Smooth muscle cell (in vitro differentiated cells): ENCODE measurements around the gene ZMYND11. TPM values are rescaled to one million over a fixed set of nuclear protein-coding genes. Genes with fewer than 3 reads are reported as not detected.

Experiments used
- DNase-seq: peaks from one replicate; lab custom pipeline; 2025; ENCODE audit not compliant: unreplicated experiment; lab: John Stamatoyannopoulos, UW
- H2AFZ ChIP-seq: fragments of 200-600 bp; sonication (generic); 2 replicates; pipeline ENCODE4 v1.6.0; 2016; ENCODE audit warnings: antibody characterized with exemption, low read depth, mild to moderate bottlenecking
- H3F3A ChIP-seq: fragments of 200-600 bp; sonication (generic); 2 replicates; pipeline ENCODE4 v1.6.0; 2017; ENCODE audit warnings: antibody characterized with exemption, low read depth
- H3K27ac ChIP-seq: fragments of 200-600 bp; sonication (generic); 2 replicates; pipeline ENCODE4 v1.5.1; 2016; ENCODE audit warnings: low read depth, mild to moderate bottlenecking
- H3K27me3 ChIP-seq: fragments of 200-600 bp; sonication (generic); 2 replicates; pipeline ENCODE4 v1.6.1; 2016; ENCODE audit warnings: low read depth, mild to moderate bottlenecking
- H3K36me3 ChIP-seq: fragments of 200-600 bp; sonication (generic); 2 replicates; pipeline ENCODE4 v1.5.1; 2016; ENCODE audit warnings: low read depth
- H3K4me1 ChIP-seq: fragments of 200-600 bp; sonication (generic); 2 replicates; pipeline ENCODE4 v1.5.1; 2016; ENCODE audit warnings: low read depth
- H3K4me2 ChIP-seq: fragments of 200-600 bp; sonication (generic); 2 replicates; pipeline ENCODE4 v1.6.0; 2016; ENCODE audit warnings: mild to moderate bottlenecking
- H3K4me3 ChIP-seq: fragments of 200-600 bp; sonication (generic); 2 replicates; pipeline ENCODE4 v1.5.1; 2016; ENCODE audit warnings: mild to moderate bottlenecking
- H3K79me2 ChIP-seq: fragments of 200-600 bp; sonication (generic); 2 replicates; pipeline ENCODE4 v1.6.0; 2016; ENCODE audit warnings: low read depth, mild to moderate bottlenecking
- H3K9ac ChIP-seq: fragments of 200-600 bp; sonication (generic); 2 replicates; pipeline ENCODE4 v1.6.0; 2016; ENCODE audit warnings: low read depth
- H3K9me3 ChIP-seq: fragments of 200-600 bp; sonication (generic); replicated peaks from 2 replicates; pipeline ENCODE4 v1.5.1; 2016; ENCODE audit warnings: low read depth
- H4K20me1 ChIP-seq: fragments of 200-600 bp; sonication (generic); 2 replicates; pipeline ENCODE4 v1.6.0; 2016; ENCODE audit warnings: low read depth
- WGBS: methylation state at CpG from one replicate; pipeline ENCODE4 v1.1.7; 2016; ENCODE audit warnings: low lambda C conversion rate; 5-methylcytosine and 5-hydroxymethylcytosine counted together
- polyA plus RNA-seq: library from polyadenylated mRNA; unstranded; fragments of >200 nt; fragmentation: Nextera tagmentation; extraction: Ambion mirVana; gene quantifications from 2 replicates; pipeline ENCODE4 v1.2.1, GENCODE V29; 2016
- total RNA-seq: library from RNA; depleted of rRNA; stranded (reverse); fragments of >200 nt; gene quantifications from 2 replicates; pipeline ENCODE4 v1.2.3, GENCODE V29; 2014
- TF ChIP-seq, protein P1 (sequence below): fragments of 200-600 bp; sonication (generic); IDR thresholded peaks from 2 replicates; pipeline ENCODE4 v1.5.1; 2017; ENCODE audit warnings: borderline replicate concordance, mild to moderate bottlenecking, antibody characterized with exemption; ENCODE audit not compliant: insufficient read depth, poor library complexity, severe bottlenecking

ZMYND11 gene
- total and polyA plus RNA-seq, 2 experiments from 2014 or later, result 33.7 to 66.3 TPM

DNA sequence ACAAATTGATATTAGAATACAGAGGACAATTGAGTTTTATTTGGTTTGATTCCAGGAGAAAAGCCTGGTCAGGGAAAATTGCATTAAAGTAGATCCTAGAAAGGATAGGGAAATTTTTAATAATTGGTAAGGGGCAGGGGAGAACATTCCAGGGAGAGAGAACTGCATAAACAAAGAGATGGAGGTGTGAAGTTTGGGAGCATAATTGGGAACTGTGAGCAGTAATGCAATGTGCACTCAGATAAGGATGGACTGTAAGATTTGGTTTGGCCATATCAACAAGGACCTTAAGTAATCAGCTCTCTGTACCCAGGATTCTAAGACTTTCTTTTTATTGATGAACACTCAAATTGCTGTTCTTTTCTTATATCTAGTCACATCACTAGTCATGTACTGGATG is 41.4 kb downstream of the ZMYND11 start:
- H3K36me3 ChIP-seq, result no peaks in the 10 kb centered on the region
- no peaks in the 10 kb centered on the region for H3K27me3 ChIP-seq
- H4K20me1 ChIP-seq, result peaks cover 65% of the 10 kb centered on the region
- no peak for DNase-seq
- no peak overlapping the region for H3K27ac ChIP-seq
- no peak overlapping the region for H3K4me2 ChIP-seq
- H3F3A ChIP-seq, result no peaks in the 10 kb centered on the region
- H3K79me2 ChIP-seq, result peaks cover 54% of the 10 kb centered on the region
- H3K9me3 ChIP-seq, result no peaks in the 10 kb centered on the region
- no peak overlapping the region for H2AFZ ChIP-seq
- H3K4me3 ChIP-seq, result no peak overlapping the region
- H3K4me1 ChIP-seq, result no peaks in the 10 kb centered on the region
- TF ChIP-seq, protein P1, sequence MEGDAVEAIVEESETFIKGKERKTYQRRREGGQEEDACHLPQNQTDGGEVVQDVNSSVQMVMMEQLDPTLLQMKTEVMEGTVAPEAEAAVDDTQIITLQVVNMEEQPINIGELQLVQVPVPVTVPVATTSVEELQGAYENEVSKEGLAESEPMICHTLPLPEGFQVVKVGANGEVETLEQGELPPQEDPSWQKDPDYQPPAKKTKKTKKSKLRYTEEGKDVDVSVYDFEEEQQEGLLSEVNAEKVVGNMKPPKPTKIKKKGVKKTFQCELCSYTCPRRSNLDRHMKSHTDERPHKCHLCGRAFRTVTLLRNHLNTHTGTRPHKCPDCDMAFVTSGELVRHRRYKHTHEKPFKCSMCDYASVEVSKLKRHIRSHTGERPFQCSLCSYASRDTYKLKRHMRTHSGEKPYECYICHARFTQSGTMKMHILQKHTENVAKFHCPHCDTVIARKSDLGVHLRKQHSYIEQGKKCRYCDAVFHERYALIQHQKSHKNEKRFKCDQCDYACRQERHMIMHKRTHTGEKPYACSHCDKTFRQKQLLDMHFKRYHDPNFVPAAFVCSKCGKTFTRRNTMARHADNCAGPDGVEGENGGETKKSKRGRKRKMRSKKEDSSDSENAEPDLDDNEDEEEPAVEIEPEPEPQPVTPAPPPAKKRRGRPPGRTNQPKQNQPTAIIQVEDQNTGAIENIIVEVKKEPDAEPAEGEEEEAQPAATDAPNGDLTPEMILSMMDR, result no peak
- no peak overlapping the region for H3K9ac ChIP-seq

DNA sequence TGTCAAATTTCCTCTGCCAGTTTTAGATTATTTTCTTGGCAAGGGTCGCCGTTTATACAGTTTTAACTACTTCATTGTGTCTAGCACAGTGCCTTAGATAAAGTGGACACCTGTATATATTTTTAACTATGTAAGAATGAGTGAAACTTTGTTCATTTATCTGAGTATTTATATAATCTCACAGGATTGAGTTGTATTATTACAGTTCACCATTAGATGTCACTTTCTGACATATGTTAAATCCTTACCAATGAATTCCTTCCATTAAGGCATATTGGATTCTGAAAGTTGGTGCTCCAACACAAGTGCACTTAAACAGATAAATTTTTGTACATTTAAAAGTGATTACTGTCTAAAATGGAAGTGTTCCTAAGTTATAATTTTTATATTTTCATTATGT is 43.0 kb downstream of the ZMYND11 start:
- Histone ChIP-seq H4K20me1 (peaks cover 56% of the 10 kb centered on the region), H3K4me3 (no peak overlapping the region), H3K27me3 (no peaks in the 10 kb centered on the region), H3K9ac (no peak overlapping the region), H3K4me2 (no peak overlapping the region), H3K9me3 (no peaks in the 10 kb centered on the region), H3K79me2 (peaks cover 56% of the 10 kb centered on the region), H3K4me1 (no peaks in the 10 kb centered on the region), H3F3A (no peaks in the 10 kb centered on the region), H3K36me3 (peaks cover 8% of the 10 kb centered on the region), H2AFZ (no peak overlapping the region), H3K27ac (peak overlapping the region; percentile 2)
- TF ChIP-seq, protein P1, result peak; percentile 39
- DNase-seq, result no peak
- 94% methylated on average over 2 of the region's 2 CpGs for WGBS

DNA sequence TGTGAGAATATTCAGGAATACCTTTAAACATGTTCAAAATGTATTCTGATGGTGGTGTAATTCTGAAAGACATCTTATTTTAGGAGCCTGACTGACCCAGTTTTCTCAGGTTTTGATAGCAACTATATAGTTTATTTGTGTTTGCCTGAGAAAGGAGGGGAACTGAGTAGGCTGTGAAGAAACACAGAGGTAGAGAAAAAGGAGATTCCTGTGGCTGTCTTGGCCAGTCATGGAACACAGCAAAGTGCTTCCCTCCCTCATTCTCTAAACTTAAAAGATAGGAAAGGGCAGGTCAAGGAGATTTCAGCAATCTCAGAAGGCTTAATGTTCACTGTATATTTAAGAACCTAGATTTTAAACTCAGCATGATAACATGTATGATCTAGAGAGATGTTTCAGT is 43.5 kb downstream of the ZMYND11 start:
- no peak overlapping the region for H3K27ac ChIP-seq
- no peaks in the 10 kb centered on the region for H3F3A ChIP-seq
- DNase-seq, result no peak
- H3K9ac ChIP-seq, result no peak overlapping the region
- H2AFZ ChIP-seq, result no peak overlapping the region
- H3K9me3 ChIP-seq, result no peaks in the 10 kb centered on the region
- TF ChIP-seq, protein P1, result no peak
- H3K36me3 ChIP-seq, result peaks cover 13% of the 10 kb centered on the region
- H3K4me1 ChIP-seq, result no peaks in the 10 kb centered on the region
- peaks cover 56% of the 10 kb centered on the region for H3K79me2 ChIP-seq
- no peak overlapping the region for H3K4me3 ChIP-seq
- H3K27me3 ChIP-seq, result no peaks in the 10 kb centered on the region
- no peak overlapping the region for H3K4me2 ChIP-seq
- peaks cover 51% of the 10 kb centered on the region for H4K20me1 ChIP-seq

DNA sequence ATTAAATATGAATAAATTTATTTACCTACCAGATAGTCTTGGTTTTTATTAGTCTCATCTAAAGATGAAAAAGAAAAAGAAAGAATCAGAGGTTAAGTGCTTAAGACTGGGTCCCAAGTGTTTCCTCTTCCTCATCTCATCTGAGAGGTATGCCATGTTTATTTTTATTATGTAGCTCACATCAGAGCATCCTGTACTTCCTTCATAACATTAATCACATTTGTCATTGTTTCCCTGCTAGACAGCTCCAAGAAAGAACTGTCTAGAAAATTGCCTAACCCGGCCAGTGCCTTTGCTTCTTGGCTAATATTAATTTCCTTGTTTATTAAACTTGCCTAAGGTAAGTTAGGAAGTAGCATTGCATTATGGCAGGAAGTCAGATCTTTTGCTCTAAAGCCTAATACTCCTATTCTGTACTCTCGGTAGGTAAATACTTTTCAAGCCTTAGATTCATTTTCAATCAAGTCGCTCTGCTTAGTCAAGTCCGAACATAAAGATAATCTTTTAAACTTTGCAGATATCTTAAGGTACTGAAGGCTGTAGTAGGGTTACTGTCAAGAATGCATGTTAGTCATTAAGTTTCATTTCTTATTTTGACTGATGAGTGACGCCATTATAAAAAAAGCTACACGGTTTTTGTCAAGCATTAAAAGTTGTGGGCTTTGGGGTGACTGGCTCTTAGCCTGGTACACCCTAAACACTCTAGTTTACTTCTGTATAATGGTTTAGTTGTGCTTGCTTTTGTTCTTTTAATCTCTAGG is 47.4 kb downstream of the ZMYND11 start:
- WGBS, result 96% methylated on average over 6 of the region's 6 CpGs
- H3K36me3 ChIP-seq, result peaks cover 26% of the 10 kb centered on the region
- no peak overlapping the region for H3K9ac ChIP-seq
- no peaks in the 10 kb centered on the region for H3K27me3 ChIP-seq
- no peaks in the 10 kb centered on the region for H3K9me3 ChIP-seq
- peaks cover 17% of the 10 kb centered on the region for H4K20me1 ChIP-seq
- no peak overlapping the region for H2AFZ ChIP-seq
- H3F3A ChIP-seq, result no peaks in the 10 kb centered on the region
- H3K4me2 ChIP-seq, result no peak overlapping the region
- TF ChIP-seq, protein P1, result no peak
- no peaks in the 10 kb centered on the region for H3K4me1 ChIP-seq
- H3K4me3 ChIP-seq, result no peak overlapping the region
- H3K27ac ChIP-seq, result no peak overlapping the region
- H3K79me2 ChIP-seq, result peaks cover 53% of the 10 kb centered on the region
- no peak for DNase-seq
